Measurements from ENCODE around the gene MTARC2.
A peak's percentile ranks its signal among the peaks of the same experiment; 100 is the strongest.

MTARC2 gene

DNA sequence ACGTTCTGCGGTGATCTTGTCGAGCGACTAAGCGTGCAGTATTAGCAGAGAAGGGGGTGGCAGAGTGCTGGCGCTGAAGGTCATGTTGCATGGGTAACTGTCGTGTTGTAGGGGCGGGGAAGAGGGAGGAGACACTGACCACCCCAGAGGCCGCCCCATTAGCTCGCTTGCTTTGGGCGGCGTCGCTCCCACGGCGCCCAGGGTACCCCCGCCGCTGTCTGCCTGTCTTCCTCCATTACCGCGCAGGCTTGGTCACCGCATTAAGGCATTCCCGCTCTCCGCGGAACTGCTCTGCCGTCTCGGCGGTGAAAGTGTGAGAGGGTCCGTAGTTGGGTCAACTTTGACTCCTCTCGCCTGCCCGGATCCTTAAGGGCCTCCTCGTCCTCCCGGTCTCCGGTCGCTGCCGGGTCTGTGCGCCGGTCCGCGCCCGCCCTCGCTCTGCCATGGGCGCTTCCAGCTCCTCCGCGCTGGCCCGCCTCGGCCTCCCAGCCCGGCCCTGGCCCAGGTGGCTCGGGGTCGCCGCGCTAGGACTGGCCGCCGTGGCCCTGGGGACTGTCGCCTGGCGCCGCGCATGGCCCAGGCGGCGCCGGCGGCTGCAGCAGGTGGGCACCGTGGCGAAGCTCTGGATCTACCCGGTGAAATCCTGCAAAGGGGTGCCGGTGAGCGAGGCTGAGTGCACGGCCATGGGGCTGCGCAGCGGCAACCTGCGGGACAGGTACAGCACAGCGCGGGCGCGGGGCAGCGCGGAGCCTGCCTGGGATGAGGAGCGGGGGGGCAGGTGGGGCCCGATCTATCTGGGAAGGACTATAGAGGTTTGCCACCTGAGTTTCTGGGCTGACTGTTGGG, at the start of gene MTARC2:
Gene MTARC2 (plus strand): TSS at position 234 of the 846 bp plus-strand sequence. CDS start 210 bp downstream, at position 444.
- no peak within 1 kb of the TSS for H3K27ac Mint-ChIP-seq
- peaks cover 6% of the 10 kb centered on the region for H3K4me1 Mint-ChIP-seq (ENCODE audit: low read depth)
- H3K9me3 Mint-ChIP-seq: no peaks in the 10 kb centered on the region
- H3K4me3 Mint-ChIP-seq: peak within 1 kb of the TSS; percentile 10
- H3K36me3 Mint-ChIP-seq (ENCODE audit: low read depth): peaks cover 1% of the 10 kb centered on the region
- peaks cover 66% of the 10 kb centered on the region for H3K27me3 Mint-ChIP-seq (ENCODE audit: low read depth)

DNA sequence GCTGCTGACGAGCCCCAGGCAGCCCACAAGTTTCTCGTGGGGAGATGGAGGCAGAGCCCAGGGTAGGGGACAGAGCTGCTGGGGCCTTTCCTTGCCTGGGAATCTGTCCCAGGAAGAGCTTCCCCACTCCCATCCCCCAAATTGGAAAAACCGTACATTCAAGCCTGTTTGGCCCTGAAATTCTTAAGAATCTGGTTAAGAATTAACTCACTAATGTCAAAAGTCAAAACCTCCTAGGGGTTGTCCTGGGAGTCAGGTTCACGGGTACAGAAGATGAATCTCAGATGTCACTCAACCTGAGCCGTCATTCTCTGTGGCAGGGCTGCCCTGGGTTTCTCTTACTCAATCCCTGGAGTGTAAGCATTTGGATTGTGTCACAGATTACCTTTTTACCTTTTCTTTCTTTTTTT, 49.5 kb upstream of the MTARC2 start:
- Mint-ChIP-seq H3K27ac (no peak overlapping the region), H3K4me3 (no peak overlapping the region), H3K4me1 (ENCODE audit: low read depth) (no peaks in the 10 kb centered on the region), H3K9me3 (no peaks in the 10 kb centered on the region), H3K27me3 (ENCODE audit: low read depth) (peaks cover 8% of the 10 kb centered on the region), H3K36me3 (ENCODE audit: low read depth) (no peaks in the 10 kb centered on the region)

DNA sequence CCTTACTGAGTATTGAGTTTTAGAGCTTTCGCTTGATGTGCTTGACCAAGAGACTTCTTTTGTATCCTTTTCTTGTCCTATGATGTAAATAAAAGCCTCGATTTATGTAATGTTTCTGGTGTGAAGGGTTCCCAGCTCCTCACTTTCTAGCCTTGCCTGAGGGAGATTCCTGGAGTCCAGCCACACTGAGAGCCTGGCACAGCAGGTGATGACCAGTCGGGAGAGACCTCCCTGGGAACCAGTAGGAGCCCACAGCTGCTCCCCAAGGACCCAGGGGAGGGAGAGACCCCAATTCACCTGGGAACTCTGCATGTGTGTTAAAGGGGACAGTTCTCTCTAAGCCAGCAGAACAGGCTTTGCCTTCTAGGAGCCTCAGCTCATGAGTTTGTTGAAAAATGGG, 49.1 kb upstream of the MTARC2 start:
- Mint-ChIP-seq H3K36me3 (ENCODE audit: low read depth) (no peaks in the 10 kb centered on the region), H3K4me3 (no peak overlapping the region), H3K27me3 (ENCODE audit: low read depth) (peaks cover 8% of the 10 kb centered on the region), H3K4me1 (ENCODE audit: low read depth) (no peaks in the 10 kb centered on the region), H3K27ac (no peak overlapping the region), H3K9me3 (no peaks in the 10 kb centered on the region)

DNA sequence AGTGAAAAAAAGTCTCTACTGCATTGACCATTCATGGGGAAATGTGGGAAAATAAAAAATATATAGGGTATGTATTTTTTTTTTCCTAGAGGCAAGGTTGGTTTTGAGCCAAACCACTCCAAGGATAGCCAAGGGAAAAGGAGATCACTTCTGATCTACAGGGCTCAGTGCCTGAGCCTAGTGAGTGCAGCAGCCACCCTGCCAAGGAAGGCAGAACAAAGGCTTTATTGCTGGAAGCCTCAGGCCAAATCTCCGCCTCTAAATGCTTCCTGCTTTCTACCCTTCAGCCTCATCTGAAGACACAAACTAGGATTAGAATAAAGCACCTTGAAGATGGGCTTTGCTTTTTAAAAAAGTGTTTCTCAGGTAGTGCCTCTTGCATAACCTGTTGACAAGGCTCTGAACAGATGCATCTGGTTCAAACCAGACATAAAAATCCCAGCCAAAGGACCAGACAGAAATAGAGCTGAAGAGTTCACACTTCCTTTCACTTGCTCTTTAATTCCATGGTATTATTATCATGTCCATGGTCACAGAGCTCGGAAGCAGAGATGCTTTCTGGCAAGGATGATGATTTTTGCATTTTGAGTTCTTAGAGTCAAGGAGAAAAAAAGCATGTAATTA, 47.5 kb upstream of the MTARC2 start:
- peaks cover 8% of the 10 kb centered on the region for H3K27me3 Mint-ChIP-seq (ENCODE audit: low read depth)
- no peak overlapping the region for H3K4me3 Mint-ChIP-seq
- H3K27ac Mint-ChIP-seq: no peak overlapping the region
- no peaks in the 10 kb centered on the region for H3K36me3 Mint-ChIP-seq (ENCODE audit: low read depth)
- H3K4me1 Mint-ChIP-seq (ENCODE audit: low read depth): no peaks in the 10 kb centered on the region
- no peaks in the 10 kb centered on the region for H3K9me3 Mint-ChIP-seq

DNA sequence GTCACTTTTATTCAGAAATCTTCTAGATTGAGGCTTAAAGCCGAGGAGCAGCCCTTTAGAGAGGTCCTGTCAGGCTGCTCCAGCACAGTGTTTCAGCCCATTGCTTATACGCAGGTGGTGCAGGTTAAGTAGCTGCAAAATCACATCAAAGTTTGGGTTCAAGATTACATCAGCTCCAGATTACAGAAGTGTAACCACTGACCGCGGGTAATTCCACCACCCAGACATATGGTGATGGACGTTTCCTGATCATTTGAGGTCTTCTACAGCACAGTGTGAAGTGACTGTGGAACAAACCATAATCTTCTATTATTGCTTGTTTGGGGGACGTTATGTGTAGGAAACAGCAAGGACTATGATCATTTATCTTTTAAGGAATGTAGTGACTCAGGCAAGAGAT, 46.1 kb upstream of the MTARC2 start:
- Mint-ChIP-seq H3K36me3 (ENCODE audit: low read depth) (no peaks in the 10 kb centered on the region), H3K9me3 (no peaks in the 10 kb centered on the region), H3K4me3 (no peak overlapping the region), H3K4me1 (ENCODE audit: low read depth) (no peaks in the 10 kb centered on the region), H3K27ac (no peak overlapping the region), H3K27me3 (ENCODE audit: low read depth) (peaks cover 8% of the 10 kb centered on the region)

DNA sequence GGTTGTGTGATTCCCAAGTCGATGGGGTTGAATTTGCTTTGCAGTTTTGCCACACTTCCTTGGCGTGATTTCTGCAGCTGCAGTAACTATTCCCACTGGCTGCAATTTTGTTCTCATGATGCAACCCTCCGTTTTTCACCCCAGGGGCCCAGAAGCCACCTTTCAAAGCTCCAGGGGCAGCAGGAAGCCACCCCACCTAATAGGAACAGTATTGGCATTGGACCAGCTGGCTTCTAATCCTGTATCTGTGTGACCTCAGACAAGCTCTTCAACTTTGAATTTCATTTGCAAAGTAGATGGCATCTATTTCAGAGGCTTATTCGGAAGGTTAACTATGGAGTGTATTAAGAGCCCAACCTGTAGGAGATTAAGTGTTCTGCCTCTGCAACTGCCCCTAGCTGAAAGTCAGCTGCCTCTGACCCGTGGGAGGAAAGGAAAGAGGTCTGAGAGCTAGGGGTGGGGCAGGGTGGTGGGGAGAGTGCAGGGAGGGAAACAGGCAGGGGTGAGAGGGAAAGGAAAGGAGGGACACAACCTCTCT, 45.3 kb upstream of the MTARC2 start:
- no peaks in the 10 kb centered on the region for H3K9me3 Mint-ChIP-seq
- H3K27ac Mint-ChIP-seq: no peak overlapping the region
- H3K4me3 Mint-ChIP-seq: no peak overlapping the region
- no peaks in the 10 kb centered on the region for H3K4me1 Mint-ChIP-seq (ENCODE audit: low read depth)
- H3K36me3 Mint-ChIP-seq (ENCODE audit: low read depth): no peaks in the 10 kb centered on the region
- H3K27me3 Mint-ChIP-seq (ENCODE audit: low read depth): peaks cover 8% of the 10 kb centered on the region

DNA sequence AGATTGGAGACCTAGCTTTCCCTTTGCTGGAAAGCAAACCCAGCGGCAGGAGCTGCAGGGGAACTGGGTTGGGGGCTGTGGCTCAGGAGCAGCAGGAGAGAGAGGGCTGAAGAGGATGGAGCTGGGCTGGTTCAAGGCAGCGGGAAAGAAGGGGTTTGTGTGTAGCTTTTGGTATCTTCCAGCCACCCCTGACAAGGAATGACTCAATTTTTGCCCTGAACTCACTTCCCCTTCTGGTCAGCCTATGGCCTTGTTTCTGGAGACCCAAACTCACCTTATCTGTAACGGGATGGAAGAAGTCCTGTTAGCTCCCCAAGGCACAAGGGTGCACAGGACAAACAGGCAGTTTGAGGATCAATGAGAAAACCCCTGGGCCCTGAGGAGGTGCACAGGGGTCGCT, 44.8 kb upstream of the MTARC2 start:
- H3K36me3 Mint-ChIP-seq (ENCODE audit: low read depth): no peaks in the 10 kb centered on the region
- no peaks in the 10 kb centered on the region for H3K9me3 Mint-ChIP-seq
- H3K27ac Mint-ChIP-seq: no peak overlapping the region
- no peaks in the 10 kb centered on the region for H3K4me1 Mint-ChIP-seq (ENCODE audit: low read depth)
- no peak overlapping the region for H3K4me3 Mint-ChIP-seq
- H3K27me3 Mint-ChIP-seq (ENCODE audit: low read depth): peaks cover 5% of the 10 kb centered on the region

DNA sequence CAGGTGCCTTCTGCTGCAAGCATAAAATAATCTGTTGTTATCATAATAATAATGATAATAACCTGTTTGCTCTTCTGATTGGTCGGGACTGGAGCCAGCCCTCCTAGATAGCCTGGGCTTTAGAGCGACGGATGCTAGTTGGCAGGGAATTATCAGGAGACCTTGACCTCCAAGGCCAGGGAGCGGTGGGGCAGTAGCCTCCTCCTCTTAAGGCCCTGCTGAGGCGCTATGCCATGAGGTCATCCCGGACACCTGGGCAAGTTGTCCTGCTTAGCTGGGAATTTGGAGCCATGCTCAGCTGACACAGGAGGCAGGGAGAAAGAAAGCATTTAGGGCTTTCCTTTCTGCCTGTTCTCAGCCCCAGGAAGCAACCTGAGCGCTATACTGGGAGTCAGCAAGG, 42.3 kb upstream of the MTARC2 start:
- Mint-ChIP-seq H3K9me3 (no peaks in the 10 kb centered on the region), H3K36me3 (ENCODE audit: low read depth) (no peaks in the 10 kb centered on the region), H3K4me3 (no peak overlapping the region), H3K4me1 (ENCODE audit: low read depth) (no peaks in the 10 kb centered on the region), H3K27me3 (ENCODE audit: low read depth) (peaks cover 5% of the 10 kb centered on the region), H3K27ac (no peak overlapping the region)

DNA sequence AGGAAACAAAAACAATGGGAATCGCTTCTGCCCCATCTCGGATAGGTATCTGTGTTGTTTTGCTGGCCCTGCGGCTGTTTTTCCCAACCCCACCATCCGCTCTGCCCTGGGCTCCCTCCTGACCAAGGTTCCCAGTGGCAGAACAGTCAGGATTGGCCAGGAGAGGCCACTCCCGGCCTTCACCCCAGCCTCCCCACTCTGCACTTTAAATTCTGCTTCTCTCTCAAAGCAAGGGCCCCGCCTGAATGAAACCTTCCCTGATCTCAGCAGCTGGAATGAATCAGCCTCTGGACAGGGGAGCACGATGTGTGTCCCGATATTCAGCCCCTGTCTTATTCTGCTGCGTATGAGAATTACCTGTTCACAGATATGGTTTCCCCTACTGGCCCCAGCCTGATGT, 41.6 kb upstream of the MTARC2 start:
- Mint-ChIP-seq H3K27ac (no peak overlapping the region), H3K36me3 (ENCODE audit: low read depth) (no peaks in the 10 kb centered on the region), H3K27me3 (ENCODE audit: low read depth) (peaks cover 5% of the 10 kb centered on the region), H3K9me3 (no peaks in the 10 kb centered on the region), H3K4me1 (ENCODE audit: low read depth) (no peaks in the 10 kb centered on the region), H3K4me3 (no peak overlapping the region)

DNA sequence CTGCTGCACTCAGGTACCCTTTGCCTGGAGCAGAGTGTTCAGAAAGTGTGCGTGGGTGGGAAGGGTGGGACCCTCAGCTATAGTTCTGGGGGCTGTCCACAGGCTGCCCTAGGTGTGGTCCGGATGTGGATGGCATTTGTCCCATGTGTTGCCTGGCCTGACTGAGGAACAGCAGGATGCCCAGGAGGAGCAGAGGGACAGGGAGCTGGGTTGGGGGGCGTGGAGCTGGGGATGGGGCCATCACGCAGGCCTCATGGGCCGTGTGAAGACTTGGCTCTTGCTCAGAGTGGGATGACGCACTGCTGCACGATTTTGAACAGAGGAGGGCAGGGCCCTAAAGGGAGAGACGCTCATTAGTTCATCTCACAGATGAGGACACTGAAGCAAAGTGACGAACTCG, 41.0 kb upstream of the MTARC2 start:
- H3K4me3 Mint-ChIP-seq: no peak overlapping the region
- no peaks in the 10 kb centered on the region for H3K9me3 Mint-ChIP-seq

DNA sequence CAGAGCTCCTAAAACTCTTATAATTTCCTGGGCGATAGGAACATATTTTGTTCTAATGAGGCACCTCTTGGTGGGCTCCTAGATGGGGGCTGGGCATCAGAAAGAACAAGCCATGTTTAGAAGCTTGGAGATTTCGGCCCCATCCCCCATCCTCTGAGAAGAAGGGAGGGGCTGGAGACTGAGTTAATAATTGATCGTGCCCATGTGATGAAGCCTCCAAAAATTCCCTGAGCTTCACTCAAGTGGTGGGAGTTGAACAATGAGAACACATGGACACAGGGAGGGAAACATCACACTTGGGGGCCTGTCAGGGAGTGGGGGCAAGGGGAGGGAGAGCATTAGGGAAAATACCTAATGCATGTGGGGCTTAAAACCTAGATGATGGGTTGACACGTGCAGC, 39.9 kb upstream of the MTARC2 start:
- no peak overlapping the region for H3K4me3 Mint-ChIP-seq
- H3K4me1 Mint-ChIP-seq (ENCODE audit: low read depth): no peaks in the 10 kb centered on the region
- H3K27ac Mint-ChIP-seq: no peak overlapping the region
- no peaks in the 10 kb centered on the region for H3K27me3 Mint-ChIP-seq (ENCODE audit: low read depth)
- no peaks in the 10 kb centered on the region for H3K36me3 Mint-ChIP-seq (ENCODE audit: low read depth)
- H3K9me3 Mint-ChIP-seq: no peaks in the 10 kb centered on the region

More for the DNA sequence above, 41.0 kb upstream of the MTARC2 start:
- Mint-ChIP-seq H3K27ac (no peak overlapping the region), H3K36me3 (ENCODE audit: low read depth) (no peaks in the 10 kb centered on the region), H3K27me3 (ENCODE audit: low read depth) (peaks cover 3% of the 10 kb centered on the region), H3K4me1 (ENCODE audit: low read depth) (no peaks in the 10 kb centered on the region)

DNA sequence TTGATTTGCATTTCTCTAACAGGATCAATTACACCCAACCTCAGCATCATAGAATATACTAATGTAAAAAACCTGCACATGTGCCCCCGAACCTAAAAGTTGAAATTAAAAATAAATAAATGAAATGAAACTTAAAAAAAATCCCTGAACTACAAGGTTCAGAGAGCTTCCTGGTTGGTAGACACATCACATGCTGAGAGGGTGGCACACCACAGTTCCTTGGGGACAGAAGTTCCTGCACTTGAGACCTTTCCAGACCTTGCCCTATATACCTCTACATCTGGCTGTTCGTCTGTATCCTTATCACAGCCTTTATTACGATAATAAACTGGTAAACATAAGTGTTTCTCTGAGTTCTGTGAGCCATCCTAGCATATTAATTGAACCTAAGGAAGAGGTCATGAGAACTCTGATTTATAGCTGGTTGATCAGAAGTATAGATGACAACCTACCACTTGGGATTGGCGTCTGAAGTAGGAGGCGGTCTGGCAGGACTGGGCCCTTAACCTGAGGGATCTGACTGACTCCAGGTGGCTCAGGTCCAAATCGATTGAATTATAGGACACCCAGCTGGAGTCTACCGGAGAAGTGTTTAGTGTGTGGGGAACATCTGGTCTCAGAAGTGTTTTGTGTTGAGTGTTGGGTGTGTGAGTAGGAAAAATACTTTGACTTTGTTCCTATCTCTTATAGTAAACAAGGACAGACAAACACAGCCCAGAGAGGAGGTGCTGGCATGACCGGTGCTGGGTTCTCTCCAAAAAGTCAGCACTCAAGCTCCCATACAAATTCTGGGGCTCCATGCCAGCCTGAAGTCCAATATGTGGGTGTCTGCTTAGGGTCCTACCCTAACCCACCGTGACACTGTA, 39.0 kb upstream of the MTARC2 start:
- H3K4me1 Mint-ChIP-seq (ENCODE audit: low read depth): no peaks in the 10 kb centered on the region
- no peak overlapping the region for H3K27ac Mint-ChIP-seq
- no peaks in the 10 kb centered on the region for H3K36me3 Mint-ChIP-seq (ENCODE audit: low read depth)
- no peaks in the 10 kb centered on the region for H3K27me3 Mint-ChIP-seq (ENCODE audit: low read depth)
- H3K9me3 Mint-ChIP-seq: no peaks in the 10 kb centered on the region
- no peak overlapping the region for H3K4me3 Mint-ChIP-seq

DNA sequence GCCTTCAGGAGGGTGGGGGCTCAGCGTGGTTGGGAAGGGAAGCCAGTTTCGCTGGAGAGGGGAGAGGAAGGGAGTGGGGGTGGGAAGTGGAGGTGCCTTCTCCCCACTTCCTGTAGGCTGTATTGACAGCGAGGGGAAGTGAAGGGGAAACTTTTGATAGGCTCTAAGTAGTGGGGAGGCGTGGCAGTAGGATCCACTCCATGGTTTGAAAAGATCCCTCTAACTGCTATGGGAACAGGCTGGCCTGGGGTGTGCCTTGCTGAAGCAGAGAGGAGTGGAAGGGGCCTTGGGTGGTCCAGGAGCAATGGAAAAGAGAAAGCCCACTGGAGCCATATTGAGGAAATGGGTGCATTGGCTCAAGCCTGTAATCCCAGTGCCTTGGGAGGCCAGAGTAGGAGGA, 37.8 kb upstream of the MTARC2 start:
- Mint-ChIP-seq H3K4me1 (ENCODE audit: low read depth) (no peaks in the 10 kb centered on the region), H3K9me3 (no peaks in the 10 kb centered on the region), H3K27me3 (ENCODE audit: low read depth) (no peaks in the 10 kb centered on the region), H3K27ac (no peak overlapping the region), H3K36me3 (ENCODE audit: low read depth) (no peaks in the 10 kb centered on the region), H3K4me3 (no peak overlapping the region)

DNA sequence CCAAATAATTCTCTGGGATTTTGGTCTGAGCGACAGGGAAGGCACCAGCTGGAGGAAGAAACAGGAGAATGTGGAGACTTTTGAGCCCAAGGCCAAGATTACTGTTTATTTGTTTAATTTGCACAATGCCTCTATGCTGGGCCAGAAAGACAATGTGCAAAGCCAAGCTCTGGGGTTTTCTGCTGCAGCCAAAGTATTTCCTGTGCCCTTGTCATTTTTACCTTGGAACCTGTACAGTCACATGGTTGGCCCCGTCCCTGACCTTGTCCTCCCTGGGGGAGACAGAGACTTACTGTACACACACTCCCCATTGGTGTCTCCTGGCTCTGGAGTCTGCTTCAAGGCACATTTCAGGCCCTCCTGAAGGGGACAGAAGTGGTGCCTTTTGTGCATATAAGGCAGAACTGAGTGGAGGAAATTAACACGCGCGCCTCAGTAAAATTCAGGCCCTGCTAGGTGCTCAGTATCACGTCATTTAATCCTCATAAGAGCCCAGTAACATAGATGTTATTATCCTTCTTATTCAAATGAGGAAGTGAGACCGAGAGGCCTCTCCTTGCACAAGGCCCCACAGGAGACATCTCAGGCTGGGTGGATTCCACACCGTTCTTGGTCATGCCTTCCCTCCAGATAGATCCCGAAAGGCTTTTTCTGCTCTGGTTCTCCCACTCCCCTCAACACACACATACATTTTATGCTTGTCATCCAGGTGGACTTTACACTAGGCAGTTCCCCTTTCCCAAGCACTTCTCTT, 36.9 kb upstream of the MTARC2 start:
- no peaks in the 10 kb centered on the region for H3K9me3 Mint-ChIP-seq
- no peak overlapping the region for H3K4me3 Mint-ChIP-seq
- H3K4me1 Mint-ChIP-seq (ENCODE audit: low read depth): no peaks in the 10 kb centered on the region
- no peak overlapping the region for H3K27ac Mint-ChIP-seq
- H3K36me3 Mint-ChIP-seq (ENCODE audit: low read depth): no peaks in the 10 kb centered on the region
- no peaks in the 10 kb centered on the region for H3K27me3 Mint-ChIP-seq (ENCODE audit: low read depth)

Measured in T-helper 1 cell treated with Interleukin-12 subunit alpha and Interleukin-12 subunit beta and Interleukin-4 antibody, amounts not matched to agents 30 μg/mL and 1 μg/mL, for 36 hours (primary cell).